H1 (cell line): ENCODE results near the gene SLC66A1. TPM values are rescaled to one million over a fixed set of nuclear protein-coding genes. Genes with fewer than 3 reads are reported as not detected.

Experiments used
- CTCF ChIA-PET: fragments of 300-600 bp; sonication (Branson Sonifier 250); formaldehyde crosslinking; loops from one replicate; lab custom pipeline; 2021; ENCODE audit not compliant: partially characterized antibody; lab: Charles Lee
- POLR2A ChIA-PET: fragments of 300-600 bp; sonication (Branson Sonifier 250); formaldehyde crosslinking; loops from one replicate; lab custom pipeline; 2021; ENCODE audit warnings: inconsistent platforms; ENCODE audit not compliant: partially characterized antibody; lab: Charles Lee
- DNase-seq, 2 experiments: peaks; one replicate each; pipeline versions ENCODE4 v3.0.0 to v3.0.0-alpha.2; 2010 to 2022; ENCODE audit warnings: low spot score in 2 of 2, low read depth in 1 of 2, mixed read lengths in 1 of 2
- FAIRE-seq: peaks from 2 replicates; lab custom pipeline; 2011; peaks lifted over from hg19 to GRCh38; lab: Jason Lieb, UNC
- H2AFZ ChIP-seq: 2 replicates; pipeline ENCODE4 v1.8.1; 2012; ENCODE audit warnings: low read length, inconsistent platforms
- H2AK5ac ChIP-seq: 2 replicates; pipeline ENCODE4 v1.6.1; 2013; ENCODE audit warnings: low read depth, low read length
- H2BK120ac ChIP-seq: replicated peaks from 2 replicates; pipeline ENCODE3; 2013; ENCODE audit warnings: low read depth, low read length, inconsistent platforms
- H2BK12ac ChIP-seq: 2 replicates; pipeline ENCODE4 v1.6.1; 2013; ENCODE audit warnings: low read depth, low read length
- H2BK15ac ChIP-seq: 2 replicates; pipeline ENCODE4 v1.6.1; 2013; ENCODE audit warnings: low read length
- H2BK20ac ChIP-seq: 2 replicates; pipeline ENCODE4 v1.6.1; 2013; ENCODE audit warnings: low read length
- H2BK5ac ChIP-seq: 2 replicates; pipeline ENCODE4 v1.6.1; 2013; ENCODE audit warnings: low read depth, low read length
- H3K14ac ChIP-seq: 2 replicates; pipeline ENCODE4 v1.6.1; 2013; ENCODE audit warnings: inconsistent platforms; ENCODE audit not compliant: insufficient read length
- H3K18ac ChIP-seq: 2 replicates; pipeline ENCODE4 v1.6.1; 2013; ENCODE audit warnings: low read length; ENCODE audit errors: extremely low read depth
- H3K23ac ChIP-seq: 2 replicates; pipeline ENCODE4 v1.6.1; 2013; ENCODE audit warnings: inconsistent platforms; ENCODE audit not compliant: insufficient read length
- H3K23me2 ChIP-seq: 2 replicates; pipeline ENCODE4 v1.6.1; 2013; ENCODE audit warnings: low read depth, low read length
- H3K27ac ChIP-seq: 2 replicates; pipeline ENCODE4 v1.6.1; 2011; ENCODE audit warnings: low read depth, low read length, inconsistent platforms
- H3K27me3 ChIP-seq, 4 experiments: replicated peaks in 1 of 4; 1 replicate in 1 of 4; 2 replicates in 3 of 4; pipeline versions ENCODE4 v1.6.1 to v1.8.1; 2011 to 2013; ENCODE audit warnings: low read length in 3 of 4, mild to moderate bottlenecking in 3 of 4, inconsistent platforms in 2 of 4, mixed read lengths in 2 of 4, moderate library complexity in 1 of 4; ENCODE audit not compliant: control insufficient read depth in 3 of 4, insufficient read depth in 3 of 4; ENCODE audit errors: extremely low read depth in 1 of 4
- H3K36me3 ChIP-seq, 4 experiments: 2 replicates each; pipeline versions ENCODE4 v1.6.1 to v1.8.1; 2011 to 2013; ENCODE audit warnings: mild to moderate bottlenecking in 4 of 4, low read length in 3 of 4, moderate library complexity in 2 of 4, control low read depth in 1 of 4, inconsistent platforms in 1 of 4; ENCODE audit not compliant: insufficient read depth in 4 of 4, control insufficient read depth in 2 of 4
- H3K4ac ChIP-seq: replicated peaks from 2 replicates; pipeline ENCODE3; 2013; ENCODE audit warnings: low read length, low read depth, mixed read lengths, inconsistent platforms; ENCODE audit not compliant: insufficient read length
- H3K4me1 ChIP-seq, 4 experiments: replicated peaks in 1 of 4; 1 replicate in 1 of 4; 2 replicates in 3 of 4; pipeline versions ENCODE4 v1.6.1 to v1.8.1; 2011 to 2013; ENCODE audit warnings: low read length in 3 of 4, inconsistent platforms in 2 of 4, mixed read lengths in 1 of 4; ENCODE audit not compliant: insufficient read depth in 4 of 4, control insufficient read depth in 3 of 4
- H3K4me2 ChIP-seq, 2 experiments: 2 replicates each; pipeline versions ENCODE4 v1.6.1 to v1.8.1; 2011 to 2013; ENCODE audit warnings: low read depth in 2 of 2, low read length in 2 of 2, control low read depth in 1 of 2, inconsistent platforms in 1 of 2, mild to moderate bottlenecking in 1 of 2; ENCODE audit not compliant: insufficient read depth in 1 of 2
- H3K4me3 ChIP-seq, 4 experiments: fragments of 200-600, 300-600 bp in 1 of 4; sonication (generic), shearing (Covaris generic), sonication (Bioruptor Twin) in 1 of 4; 2 replicates each; pipeline versions ENCODE4 v1.5.1 to v1.8.1; 2011 to 2016; ENCODE audit warnings: low read length in 4 of 4, low read depth in 3 of 4, control low read depth in 2 of 4, inconsistent platforms in 2 of 4, mild to moderate bottlenecking in 2 of 4, mixed read lengths in 1 of 4, moderate library complexity in 1 of 4; ENCODE audit not compliant: insufficient read depth in 2 of 4; ENCODE audit errors: extremely low read depth in 1 of 4
- H3K56ac ChIP-seq: replicated peaks from 2 replicates; pipeline ENCODE3; 2013; ENCODE audit warnings: low read depth, mild to moderate bottlenecking, mixed read lengths, low read length, inconsistent platforms; ENCODE audit not compliant: insufficient read length
- H3K79me1 ChIP-seq: 2 replicates; pipeline ENCODE4 v1.6.1; 2013; ENCODE audit warnings: low read depth, low read length, control low read depth
- H3K79me2 ChIP-seq, 2 experiments: 2 replicates each; pipeline versions ENCODE4 v1.6.1 to v1.8.1; 2012 to 2013; ENCODE audit warnings: low read length in 2 of 2, mild to moderate bottlenecking in 2 of 2, inconsistent platforms in 1 of 2; ENCODE audit not compliant: insufficient read depth in 2 of 2, control insufficient read depth in 1 of 2
- H3K9ac ChIP-seq, 4 experiments: replicated peaks in 1 of 4; 1 replicate in 1 of 4; 2 replicates in 3 of 4; pipeline versions ENCODE4 v1.6.1 to v1.8.1; 2011 to 2013; ENCODE audit warnings: low read depth in 3 of 4, low read length in 3 of 4, control low read depth in 2 of 4, mild to moderate bottlenecking in 2 of 4, moderate library complexity in 2 of 4, inconsistent platforms in 1 of 4; ENCODE audit errors: extremely low read depth in 1 of 4
- H3K9me3 ChIP-seq, 2 experiments: 2 replicates each; pipeline versions ENCODE4 v1.6.1 to v1.8.1; 2012 to 2013; ENCODE audit warnings: mild to moderate bottlenecking in 2 of 2, moderate library complexity in 2 of 2, control low read depth in 1 of 2, inconsistent platforms in 1 of 2, low read depth in 1 of 2, low read length in 1 of 2, mixed read lengths in 1 of 2; ENCODE audit not compliant: insufficient read depth in 2 of 2
- H4K20me1 ChIP-seq, 2 experiments: replicated peaks in 1 of 2; 2 replicates each; pipeline versions ENCODE3 to v1.8.1; 2011 to 2013; ENCODE audit warnings: inconsistent platforms in 2 of 2, low read length in 2 of 2, mild to moderate bottlenecking in 1 of 2; ENCODE audit not compliant: insufficient read depth in 2 of 2, control insufficient read depth in 1 of 2
- H4K5ac ChIP-seq: 2 replicates; pipeline ENCODE4 v1.6.1; 2013; ENCODE audit warnings: low read length, low read depth, mixed read lengths, inconsistent platforms; ENCODE audit not compliant: insufficient read length
- H4K8ac ChIP-seq: 2 replicates; pipeline ENCODE4 v1.8.0; 2013; ENCODE audit warnings: mild to moderate bottlenecking, moderate library complexity, low read length, inconsistent platforms; ENCODE audit not compliant: insufficient read depth; ENCODE audit errors: extremely low read depth
- H4K91ac ChIP-seq: replicated peaks from 2 replicates; pipeline ENCODE3; 2013; ENCODE audit warnings: low read length, mixed read lengths, inconsistent platforms; ENCODE audit not compliant: insufficient read length
- ASH2L ChIP-seq: fragments of 200-600, 300-600 bp; sonication (generic); IDR thresholded peaks from one replicate; pipeline ENCODE4 v1.7.1; 2017; ENCODE audit warnings: low read length
- CREB1 ChIP-seq: IDR thresholded peaks from 2 replicates; pipeline ENCODE4 v1.6.1; 2012; ENCODE audit warnings: inconsistent platforms
- E2F6 ChIP-seq: IDR thresholded peaks from 2 replicates; pipeline ENCODE4 v1.6.1; 2012; ENCODE audit warnings: inconsistent platforms
- EP300 ChIP-seq, 2 experiments: IDR thresholded peaks; 1 replicate in 1 of 2; 2 replicates in 1 of 2; pipeline ENCODE4 v1.6.1; 2011 to 2012; ENCODE audit warnings: low read depth in 2 of 2, low read length in 2 of 2, mild to moderate bottlenecking in 2 of 2, borderline replicate concordance in 1 of 2, inconsistent platforms in 1 of 2, moderate library complexity in 1 of 2
- KDM4A ChIP-seq: IDR thresholded peaks from one replicate; pipeline ENCODE4 v1.7.1; 2012; ENCODE audit warnings: low read depth, mild to moderate bottlenecking, moderate library complexity, low read length, inconsistent platforms; ENCODE audit not compliant: severe bottlenecking
- RAD21 ChIP-seq, 2 experiments: IDR thresholded peaks in 1 of 2; conservative IDR thresholded peaks in 1 of 2; 2 replicates each; pipeline ENCODE4 v1.6.1; 2011; ENCODE audit warnings: low read depth in 2 of 2, low read length in 2 of 2, improper control_type of control experiment in 1 of 2, inconsistent platforms in 1 of 2, mild to moderate bottlenecking in 1 of 2, moderate library complexity in 1 of 2
- SIN3A ChIP-seq, 2 experiments: IDR thresholded peaks in 1 of 2; conservative IDR thresholded peaks in 1 of 2; 2 replicates each; pipeline ENCODE4 v1.6.1; 2011 to 2012; ENCODE audit warnings: low read length in 2 of 2, improper control_type of control experiment in 1 of 2, low read depth in 1 of 2, mild to moderate bottlenecking in 1 of 2
- SP1 ChIP-seq: IDR thresholded peaks from 2 replicates; pipeline ENCODE4 v1.6.1; 2011; ENCODE audit warnings: low read depth, low read length
- SP2 ChIP-seq: IDR thresholded peaks from 2 replicates; pipeline ENCODE4 v1.6.1; 2012; ENCODE audit warnings: mild to moderate bottlenecking, low read length, inconsistent platforms
- SRF ChIP-seq: IDR thresholded peaks from 2 replicates; pipeline ENCODE4 v1.6.1; 2011; ENCODE audit warnings: mild to moderate bottlenecking, low read depth, low read length, moderate library complexity
- TAF7 ChIP-seq: optimal IDR thresholded peaks from 2 replicates; pipeline ENCODE3; 2011; ENCODE audit warnings: low read depth, mild to moderate bottlenecking, inconsistent platforms, low read length, moderate library complexity, borderline replicate concordance
- WGBS, 2 experiments: shearing (Covaris generic) in 1 of 2; methylation state at CpG; one replicate each; pipeline versions ENCODE4 v1.1.6 to v1.1.7; 2013 to 2015; ENCODE audit warnings: low lambda C conversion rate in 2 of 2, mixed read lengths in 2 of 2, inconsistent platforms in 1 of 2, low coverage in 1 of 2, missing lambda C conversion rate in 1 of 2; ENCODE audit not compliant: insufficient replicate concordance in 2 of 2, insufficient coverage in 1 of 2, insufficient read length in 1 of 2; ENCODE audit errors: extremely low coverage in 1 of 2, missing lambda C conversion rate in 1 of 2; 5-methylcytosine and 5-hydroxymethylcytosine counted together
- polyA plus RNA-seq, 7 experiments: library from polyadenylated mRNA; depleted of rRNA in 3 of 7; stranded (reverse) in 5 of 7; unstranded in 2 of 7; fragments of >200 nt in 5 of 7; fragments of 200-250 nt in 2 of 7; gene quantifications; 1 replicate in 5 of 7; 2 replicates in 1 of 7; 4 replicates in 1 of 7; pipeline versions ENCODE4 v1.2.1 to v1.2.3, GENCODE V29; 2011 to 2013; ENCODE audit warnings: missing spikeins in 2 of 7, mixed read lengths in 2 of 7
- total RNA-seq: library from RNA; stranded (reverse); fragmentation: NEBNext Ultra II Directional; extraction: Animal tissue kit (Norgen Biotek cat#: 25700); gene quantifications from 2 replicates; pipeline ENCODE4 v1.2.1, GENCODE V29; 2021

The SLC66A1 gene
- total and polyA plus RNA-seq, 2 of the 8 experiments (the other 6 are each of a cell fraction or from before 2014, with no cell fraction given), result 16.8 to 27.9 TPM

- 6% methylated on average over 22 of the region's 29 CpGs; no CpG with 5 or more reads in 1 of the 2 experiments for whole genome bisulfite sequencing, 2 experiments
- H2BK5ac ChIP-seq, result no peak overlapping the region
- peak overlapping the region; percentile 66 for H3K23ac ChIP-seq
- FAIRE-seq (no peak), DNase-seq (peak in 1 of 2 experiments; percentile 67)
- peaks cover 2% of the 10 kb centered on the region; the same call in 1 of the 2 replicates for H3K79me1 ChIP-seq
- no peak overlapping the region for H2BK12ac ChIP-seq
- peak overlapping the region; percentile 89 for H4K8ac ChIP-seq
- ChIA-PET CTCF (interaction anchor here (0.5 to 2.0 kb wide), 3 partner anchors 9 to 342 kb away, joined by 3 to 4 read pairs (median 3); no protein-coding TSS in a partner anchor), POLR2A (interaction anchor here (0.5 to 16.9 kb wide), 13 partner anchors 10 to 329 kb away, joined by 3 to 143 read pairs (median 4); partner anchors contain the start of genes AKR7A3, EMC1 and MRTO4)
- no peak overlapping the region; the same call in 1 of the 2 replicates for H3K18ac ChIP-seq
- peak overlapping the region; percentile 20; the same call in 1 of the 2 replicates for H2AFZ ChIP-seq
- no peak overlapping the region for H3K27ac ChIP-seq
- H2BK15ac ChIP-seq, result no peak overlapping the region
- H3K4me3 ChIP-seq, result peak overlapping the region; percentile 66 to 91 (median 79)
- H3K4ac ChIP-seq, result peak overlapping the region; percentile 54
- H3K4me1 ChIP-seq, result peaks cover 0 to 14% (median 8%) of the 10 kb centered on the region in 4 experiments; a peak in 6 of 7 replicates
- H3K9ac ChIP-seq, result peak overlapping the region; percentile 62 to 89 (median 76)
- no peak overlapping the region for H3K56ac ChIP-seq
- no peak overlapping the region for H3K14ac ChIP-seq
- no peak overlapping the region for H2AK5ac ChIP-seq
- no peak overlapping the region for H2BK20ac ChIP-seq
- H3K23me2 ChIP-seq, result peaks cover 10% of the 10 kb centered on the region; the same call in 1 of the 2 replicates
- no peaks in the 10 kb centered on the region for H3K9me3 ChIP-seq
- no peak overlapping the region for H4K5ac ChIP-seq
- H3K4me2 ChIP-seq, result peak overlapping the region; percentile 89 to 98
- peaks cover 0 to 10% (median 4%) of the 10 kb centered on the region in 4 experiments; a peak in 4 of 8 replicates for H3K36me3 ChIP-seq
- H4K20me1 ChIP-seq, result peaks cover 6 to 10% of the 10 kb centered on the region in 2 experiments
- peaks cover 0 to 4% (median 1%) of the 10 kb centered on the region in 4 experiments; a peak in 1 of 7 replicates for H3K27me3 ChIP-seq
- H4K91ac ChIP-seq, result no peak overlapping the region
- H2BK120ac ChIP-seq, result no peak overlapping the region
- peaks cover 0 to 2% of the 10 kb centered on the region in 2 experiments; a peak in 1 of 4 replicates for H3K79me2 ChIP-seq
- TF ChIP-seq EP300 (IDR thresholded peaks at IDR 0.05; ENCODE audit: borderline replicate concordance in 1 of 2, low read depth in 2 of 2, low read length in 2 of 2), result no peak
- TF ChIP-seq SP1, result no peak
- TF ChIP-seq SP2, result no peak
- TF ChIP-seq TAF7, result no peak
- no peak for TF ChIP-seq RAD21 (IDR thresholded peaks at IDR 0.05 in 1 of 2, conservative IDR thresholded peaks at IDR 0.05 in 1 of 2; ENCODE audit: low read depth in 2 of 2, low read length in 2 of 2)
- TF ChIP-seq CREB1, result no peak
- no peak for TF ChIP-seq SRF
- TF ChIP-seq E2F6, result no peak
- peak; percentile 81 for TF ChIP-seq KDM4A
- TF ChIP-seq SIN3A (conservative IDR thresholded peaks at IDR 0.05 in 1 of 2, IDR thresholded peaks at IDR 0.05 in 1 of 2; ENCODE audit: low read depth in 1 of 2, low read length in 2 of 2), result 0 out of 4 replicates have a peak, but pooled peaks of 1 of the 2 experiments have one; percentile 8
- TF ChIP-seq ASH2L, result peak; percentile 44
These were observed 609 bp upstream of the SLC66A1 start for GRCh38 chr1:19311503-19311930.
